ENCODE data around the gene SLX9. TPM values are rescaled to one million over a fixed set of nuclear protein-coding genes. Genes with fewer than 3 reads are reported as not detected.
"Not testable (repeated sequence)": the region's sequence is repeated elsewhere in the genome, so short reads cannot be mapped to it uniquely, and the experiment has no call there.

The SLX9 gene
- total RNA-seq, 1 donor from 2014 or later = 33.3 TPM

- Mint-ChIP-seq H3K4me1 (ENCODE audit: unreplicated experiment) (peaks cover 13% of the 10 kb centered on the region), H3K36me3 (no peaks in the 10 kb centered on the region), H3K27me3 (peaks cover 13% of the 10 kb centered on the region), H3K4me3 (no peak overlapping the region), H3K27ac (no peak overlapping the region), H3K9me3 (no peaks in the 10 kb centered on the region)
- no peak for DNase-seq (ENCODE audit: extremely low spot score, unreplicated experiment)
- no peak for TF ChIP-seq CTCF (conservative IDR thresholded peaks at IDR 0.05)
These were observed 27.7 kb upstream of the SLX9 start for GRCh38 chr21:44912158-44912473.

- H3K36me3 Mint-ChIP-seq; H3K9me3 Mint-ChIP-seq; H3K4me3 Mint-ChIP-seq; H3K27ac Mint-ChIP-seq; DNase-seq (ENCODE audit: extremely low spot score, unreplicated experiment): not testable (repeated sequence)
- Mint-ChIP-seq H3K4me1 (ENCODE audit: unreplicated experiment) (peaks cover 13% of the 10 kb centered on the region), H3K27me3 (peaks cover 18% of the 10 kb centered on the region)
These were observed 27.1 kb upstream of the SLX9 start for GRCh38 chr21:44912506-44913412.

- peaks cover 18% of the 10 kb centered on the region for H3K27me3 Mint-ChIP-seq
These were observed 26.2 kb upstream of the SLX9 start for GRCh38 chr21:44913425-44914175.

GRCh38 chr21:44914176-44914874 lies 25.5 kb upstream of the SLX9 start:
- no peaks in the 10 kb centered on the region for H3K36me3 Mint-ChIP-seq
- H3K27ac Mint-ChIP-seq = no peak overlapping the region
- no peak overlapping the region for H3K4me3 Mint-ChIP-seq
- peaks cover 18% of the 10 kb centered on the region for H3K27me3 Mint-ChIP-seq
- no peak for TF ChIP-seq CTCF (conservative IDR thresholded peaks at IDR 0.05)
- peaks cover 6% of the 10 kb centered on the region for H3K4me1 Mint-ChIP-seq (ENCODE audit: unreplicated experiment)
- DNase-seq (ENCODE audit: extremely low spot score, unreplicated experiment) = no peak
- no peaks in the 10 kb centered on the region for H3K9me3 Mint-ChIP-seq

More at GRCh38 chr21:44913425-44914175, 26.2 kb upstream of the SLX9 start:
- no peak overlapping the region for H3K4me3 Mint-ChIP-seq
- no peaks in the 10 kb centered on the region for H3K9me3 Mint-ChIP-seq
- no peak for TF ChIP-seq CTCF (conservative IDR thresholded peaks at IDR 0.05)
- DNase-seq (ENCODE audit: extremely low spot score, unreplicated experiment) = no peak
- H3K27ac Mint-ChIP-seq = no peak overlapping the region
- no peaks in the 10 kb centered on the region for H3K36me3 Mint-ChIP-seq
- H3K4me1 Mint-ChIP-seq (ENCODE audit: unreplicated experiment) = peaks cover 11% of the 10 kb centered on the region

GRCh38 chr21:44916965-44917364 lies 22.9 kb upstream of the SLX9 start:
- H3K4me1 Mint-ChIP-seq (ENCODE audit: unreplicated experiment) = no peaks in the 10 kb centered on the region
- no peak for TF ChIP-seq CTCF (conservative IDR thresholded peaks at IDR 0.05)
- no peak for DNase-seq (ENCODE audit: extremely low spot score, unreplicated experiment)
- H3K9me3 Mint-ChIP-seq = no peaks in the 10 kb centered on the region
- H3K4me3 Mint-ChIP-seq = no peak overlapping the region
- peaks cover 32% of the 10 kb centered on the region for H3K27me3 Mint-ChIP-seq
- H3K36me3 Mint-ChIP-seq = no peaks in the 10 kb centered on the region
- peak overlapping the region; percentile 10 for H3K27ac Mint-ChIP-seq

All from type B pancreatic cell (in vitro differentiated cells).